ENCODE measurements around the gene ASB6.
"Not testable (repeated sequence)": the region's sequence is repeated elsewhere in the genome, so short reads cannot be mapped to it uniquely, and the experiment has no call there.

The ASB6 gene

DNA sequence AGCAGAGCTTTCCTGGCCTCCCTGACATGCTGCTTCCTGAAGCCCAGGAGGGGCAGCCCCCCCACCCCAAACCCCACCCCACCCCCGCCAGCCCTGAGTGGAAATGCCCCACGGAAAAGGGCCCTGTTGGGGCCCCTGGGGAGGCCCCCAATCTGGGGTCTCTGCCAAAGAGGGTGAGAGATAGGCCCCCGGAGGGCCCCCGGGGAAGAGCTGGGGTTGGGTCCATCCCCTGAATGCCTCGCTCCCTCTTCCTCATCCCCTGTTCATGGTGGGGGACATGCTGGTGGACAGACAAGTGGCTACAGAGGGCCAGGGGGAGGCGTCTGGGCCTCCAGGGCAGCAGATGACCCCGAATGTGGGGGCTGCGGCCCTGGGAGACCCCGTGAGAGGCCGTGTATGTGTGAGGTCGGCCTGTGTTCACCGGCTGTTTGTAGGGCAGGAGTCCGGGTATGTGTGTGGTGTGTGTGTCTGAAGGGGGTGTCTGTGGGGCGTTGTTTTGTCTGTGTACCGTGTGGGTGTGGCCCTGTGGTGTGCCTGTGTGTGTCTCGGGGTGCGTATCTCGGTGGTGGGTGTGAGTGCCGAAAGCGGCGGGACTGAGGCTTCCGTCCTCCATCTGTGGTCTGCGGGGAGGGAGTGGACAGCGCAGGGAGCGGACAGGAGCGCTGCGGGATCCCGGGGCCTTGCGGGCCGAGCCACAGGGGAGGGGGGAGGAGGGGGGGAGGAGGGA is 32.3 kb downstream of the ASB6 start:
- peak; percentile 71 for DNase-seq (ENCODE audit: low read depth, low spot score)

DNA sequence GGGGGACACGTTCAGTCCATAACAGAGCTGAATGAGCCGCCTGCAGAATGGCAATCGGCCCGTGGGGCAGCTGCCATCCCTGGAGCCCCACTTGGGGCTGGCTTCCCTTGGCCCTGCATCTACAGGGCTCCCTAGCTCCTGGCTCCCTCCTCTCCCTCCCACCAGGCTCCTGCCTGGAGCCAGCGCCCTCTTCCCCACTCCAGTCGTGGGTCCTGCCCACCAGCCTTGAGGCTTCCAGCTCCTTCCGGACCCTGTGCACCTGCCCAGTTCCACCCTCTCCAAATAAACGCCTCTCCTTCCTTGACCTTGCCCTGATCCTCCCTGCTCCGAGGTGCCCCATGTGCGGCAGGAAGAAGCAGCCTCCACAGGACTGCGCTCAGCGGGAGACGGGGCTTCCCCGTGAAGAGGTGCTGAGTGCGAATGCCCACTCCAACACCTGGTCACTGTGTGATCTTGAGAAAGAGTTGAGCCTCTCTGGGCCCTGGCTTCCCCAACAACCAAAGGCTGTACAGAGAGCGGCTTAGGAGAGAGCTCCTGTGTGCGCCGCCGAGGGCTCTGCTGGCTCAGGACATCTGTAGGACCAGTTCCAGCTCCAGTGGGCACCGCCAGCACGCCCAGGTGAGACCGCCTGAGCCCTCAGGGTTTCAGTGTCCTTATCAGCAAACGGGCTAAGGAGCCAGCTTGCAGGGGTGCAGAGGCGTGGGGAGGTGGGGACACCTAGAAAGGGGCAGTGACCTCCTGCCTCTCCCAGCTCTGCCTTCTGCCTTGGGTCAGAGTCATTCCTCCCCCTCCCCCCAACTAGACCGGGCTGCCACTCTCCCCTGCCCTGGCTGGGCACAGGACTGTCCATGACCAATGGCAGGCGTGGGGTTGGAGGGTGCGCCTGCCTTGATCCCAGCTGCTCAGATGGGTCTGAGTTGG is 33.1 kb downstream of the ASB6 start:
- no peak for DNase-seq (ENCODE audit: low read depth, low spot score)

DNA sequence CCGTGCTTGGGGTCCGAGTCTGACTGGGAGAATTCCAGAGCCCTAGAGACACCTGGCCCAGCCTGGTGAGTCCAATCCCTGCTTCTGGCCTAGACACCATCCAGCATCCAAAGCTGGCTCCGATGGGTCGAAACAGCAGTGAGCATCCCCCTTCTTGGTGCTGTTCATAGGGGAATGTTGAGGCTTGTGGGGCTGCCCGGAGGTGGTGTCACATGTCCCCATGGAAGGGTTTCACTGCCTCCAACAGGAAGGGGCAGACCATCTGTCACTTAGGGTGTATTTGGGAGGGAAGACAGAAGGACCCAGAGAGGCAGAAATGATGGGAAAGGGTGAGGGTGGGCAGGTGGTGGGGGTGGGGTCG is 34.9 kb downstream of the ASB6 start:
- no peak for DNase-seq (ENCODE audit: low read depth, low spot score)

DNA sequence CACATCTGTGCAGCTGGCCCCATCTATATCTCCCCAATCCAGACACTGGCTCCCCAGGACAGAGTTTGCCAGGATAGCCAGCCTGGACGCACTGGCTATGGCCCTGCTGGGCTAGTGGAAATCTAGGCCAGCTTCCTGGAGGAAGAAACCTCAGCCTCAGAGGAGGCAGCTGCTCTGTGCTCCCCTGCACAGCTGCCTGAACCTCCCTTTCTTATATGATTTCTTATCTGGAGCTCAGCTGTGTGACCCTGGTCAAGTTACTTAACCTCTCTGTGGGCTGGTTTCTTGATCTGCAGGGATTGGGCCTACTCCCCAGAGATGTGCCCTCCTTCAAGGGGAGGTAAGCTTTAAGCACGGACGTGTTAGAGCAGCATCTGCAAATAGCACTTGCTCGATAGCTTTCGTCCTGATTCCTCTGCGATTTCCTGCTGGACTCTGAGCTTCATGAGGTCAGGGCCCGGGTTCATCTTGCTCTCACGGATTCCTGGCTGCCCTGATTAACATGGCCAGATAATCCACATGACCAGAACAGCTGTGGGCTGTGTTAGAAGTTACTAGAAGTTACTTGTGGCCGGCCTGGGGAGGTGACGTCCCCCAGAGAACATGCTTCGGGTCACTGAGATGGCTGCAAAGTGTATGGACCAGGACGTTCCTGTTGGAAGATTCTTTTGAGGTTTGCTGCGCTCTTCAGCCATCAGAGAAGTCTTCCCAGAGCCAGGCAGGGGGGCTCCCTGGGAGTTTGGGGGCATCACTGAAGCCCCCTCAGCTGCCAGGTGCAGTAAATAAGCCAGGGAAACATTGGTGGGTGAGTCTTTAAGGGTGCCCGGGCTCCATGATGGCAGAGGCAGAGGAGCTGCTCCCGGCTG is 35.6 kb downstream of the ASB6 start:
- DNase-seq (ENCODE audit: low read depth, low spot score), result no peak

DNA sequence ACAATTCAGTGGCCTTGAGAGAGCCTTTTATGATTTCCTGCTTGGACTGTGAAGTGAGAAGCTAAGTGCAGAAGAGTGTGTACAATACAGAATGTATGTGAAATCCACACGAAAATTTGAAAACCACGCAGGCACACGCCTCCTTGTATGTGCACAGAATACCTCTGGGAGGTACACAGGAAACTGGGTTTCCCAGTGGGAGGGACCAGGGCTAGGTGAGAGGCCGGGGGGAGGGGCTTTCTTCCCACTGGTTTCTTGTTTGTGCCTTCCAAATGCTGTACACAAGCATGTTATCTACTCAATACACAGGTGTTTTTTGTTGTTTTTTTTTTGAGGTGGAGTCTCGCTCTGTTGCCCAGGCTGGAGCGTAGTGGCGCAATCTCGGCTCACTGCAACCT is 37.2 kb downstream of the ASB6 start:
- DNase-seq (ENCODE audit: low read depth, low spot score), result no peak

DNA sequence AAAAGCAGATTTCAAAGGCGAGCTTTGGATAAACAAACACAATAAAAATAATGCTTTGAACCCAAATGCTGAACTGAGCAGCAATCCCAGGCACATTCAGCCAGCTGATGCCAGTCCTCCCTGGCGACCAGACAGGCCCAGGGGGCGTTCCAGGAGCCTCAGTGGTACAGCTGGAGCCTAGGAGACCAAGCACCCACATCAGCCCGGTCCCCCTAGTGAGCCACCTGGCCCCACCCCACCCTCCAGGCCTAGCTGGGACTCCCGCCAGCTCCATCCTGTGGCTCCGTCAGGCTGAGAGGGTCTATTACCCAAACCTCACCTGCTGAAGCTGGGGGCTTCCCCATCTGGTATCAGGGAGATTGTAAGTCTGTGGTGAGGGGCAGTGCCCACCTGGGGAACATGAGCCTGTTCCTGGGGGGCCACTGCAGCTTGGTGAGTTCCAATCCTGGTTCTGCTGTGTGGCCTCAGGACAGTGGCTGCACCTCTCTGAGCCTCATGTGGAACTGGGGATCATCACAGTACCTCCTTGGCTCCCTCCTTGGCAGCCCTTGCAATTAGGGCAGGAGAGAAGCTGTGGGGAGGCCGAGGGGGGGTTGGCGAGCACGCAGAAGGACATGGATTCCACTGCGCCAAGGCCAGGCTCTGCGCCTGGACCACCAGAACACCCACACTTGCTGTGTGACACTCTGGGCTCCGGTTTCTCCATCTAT is 37.7 kb downstream of the ASB6 start:
- DNase-seq (ENCODE audit: low read depth, low spot score), result no peak

DNA sequence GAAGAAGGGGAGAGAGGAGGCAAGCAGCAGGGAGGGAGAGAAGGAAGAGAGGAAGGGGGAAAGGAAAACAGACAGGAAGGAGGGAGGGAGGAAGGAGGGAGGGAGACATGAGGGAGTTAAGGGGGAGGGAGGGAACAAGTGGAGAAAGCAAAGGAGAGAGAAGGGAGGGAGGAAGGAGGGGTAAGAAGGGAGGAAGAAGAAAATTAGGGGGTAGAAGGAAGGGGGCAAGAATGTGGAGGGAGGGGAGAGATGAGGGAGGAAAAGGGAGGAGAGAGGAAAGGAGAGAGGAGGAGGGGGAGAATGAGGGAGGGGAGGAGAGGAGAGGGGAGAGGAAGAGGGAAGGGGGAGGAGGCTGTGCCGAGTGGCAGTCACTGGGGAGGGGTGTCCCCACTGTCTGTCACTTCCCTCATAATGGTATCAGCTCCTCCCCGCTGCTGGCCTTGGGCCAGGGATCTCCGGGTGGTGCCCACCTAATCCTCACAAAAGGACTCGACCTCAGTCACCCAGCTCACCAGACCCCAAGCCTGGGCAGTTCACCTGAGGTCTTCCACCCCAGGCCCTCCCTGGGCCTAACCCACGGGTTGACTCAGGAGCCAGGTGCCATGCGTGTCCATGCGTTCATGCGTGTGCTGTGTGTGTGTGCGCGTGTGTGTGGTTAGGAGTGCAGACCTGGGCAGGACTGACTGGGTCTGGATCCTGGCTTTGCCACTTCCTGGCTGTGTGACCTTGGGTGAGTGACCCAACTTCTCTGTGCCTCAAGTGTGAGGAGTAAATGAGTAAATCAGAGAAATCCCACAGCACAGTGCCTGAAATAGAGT is 39.1 kb downstream of the ASB6 start:
- DNase-seq (ENCODE audit: low read depth, low spot score), result no peak

DNA sequence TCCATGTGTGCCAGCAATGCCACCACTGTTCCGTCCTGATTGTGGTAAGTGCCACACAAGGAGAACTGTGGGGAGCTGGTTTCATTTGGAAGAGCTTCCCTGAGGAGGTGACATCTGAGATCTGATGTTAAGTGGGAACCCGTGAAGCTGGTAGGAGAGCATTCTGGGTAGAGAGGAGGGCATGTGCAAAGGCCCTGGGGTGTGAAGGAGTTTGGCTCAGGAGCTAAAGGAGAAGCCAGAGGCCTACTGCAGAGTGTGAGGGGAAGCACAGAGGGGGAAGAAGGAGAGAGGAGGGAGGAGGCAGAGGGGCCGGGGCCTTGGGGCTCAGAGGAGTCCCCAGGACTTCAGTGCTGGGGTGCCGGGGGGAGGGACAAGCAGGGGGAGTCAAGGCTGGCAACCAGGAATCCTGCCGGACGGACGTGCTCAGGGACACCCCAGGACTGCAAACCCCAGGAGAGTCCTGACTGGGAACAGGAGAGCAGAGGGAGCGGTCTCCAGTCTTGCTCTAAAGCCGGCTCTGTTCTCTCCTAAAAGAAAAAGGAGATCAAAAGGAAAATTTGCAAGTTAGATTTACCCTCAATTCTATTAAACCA is 40.8 kb downstream of the ASB6 start:
- no peak for DNase-seq (ENCODE audit: low read depth, low spot score)

DNA sequence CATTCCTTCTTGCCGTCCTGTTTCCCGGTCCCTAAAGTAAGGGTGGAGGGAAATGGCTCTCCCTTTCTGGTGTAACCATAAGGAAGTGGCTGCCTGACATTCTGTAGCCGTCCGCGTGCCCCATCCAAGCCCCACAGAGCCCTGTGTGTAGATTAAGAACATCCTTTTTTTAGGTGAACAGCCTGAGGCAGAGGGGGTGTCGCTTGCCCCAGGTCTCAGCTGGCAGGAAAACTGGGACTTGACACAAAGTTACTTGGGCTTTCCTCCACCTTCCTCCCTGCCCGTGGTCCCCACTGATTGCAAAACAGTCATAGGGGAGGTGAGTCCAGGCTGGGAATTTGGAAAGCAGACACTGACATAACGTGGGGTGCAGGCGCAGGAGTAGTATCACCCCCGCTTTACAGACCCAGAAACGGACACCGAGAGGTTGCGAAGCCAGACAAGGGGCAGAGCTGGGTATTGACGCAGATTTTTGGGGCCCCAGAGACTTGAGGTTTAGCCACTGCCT is 43.8 kb downstream of the ASB6 start:
- no peak for DNase-seq (ENCODE audit: low read depth, low spot score)

DNA sequence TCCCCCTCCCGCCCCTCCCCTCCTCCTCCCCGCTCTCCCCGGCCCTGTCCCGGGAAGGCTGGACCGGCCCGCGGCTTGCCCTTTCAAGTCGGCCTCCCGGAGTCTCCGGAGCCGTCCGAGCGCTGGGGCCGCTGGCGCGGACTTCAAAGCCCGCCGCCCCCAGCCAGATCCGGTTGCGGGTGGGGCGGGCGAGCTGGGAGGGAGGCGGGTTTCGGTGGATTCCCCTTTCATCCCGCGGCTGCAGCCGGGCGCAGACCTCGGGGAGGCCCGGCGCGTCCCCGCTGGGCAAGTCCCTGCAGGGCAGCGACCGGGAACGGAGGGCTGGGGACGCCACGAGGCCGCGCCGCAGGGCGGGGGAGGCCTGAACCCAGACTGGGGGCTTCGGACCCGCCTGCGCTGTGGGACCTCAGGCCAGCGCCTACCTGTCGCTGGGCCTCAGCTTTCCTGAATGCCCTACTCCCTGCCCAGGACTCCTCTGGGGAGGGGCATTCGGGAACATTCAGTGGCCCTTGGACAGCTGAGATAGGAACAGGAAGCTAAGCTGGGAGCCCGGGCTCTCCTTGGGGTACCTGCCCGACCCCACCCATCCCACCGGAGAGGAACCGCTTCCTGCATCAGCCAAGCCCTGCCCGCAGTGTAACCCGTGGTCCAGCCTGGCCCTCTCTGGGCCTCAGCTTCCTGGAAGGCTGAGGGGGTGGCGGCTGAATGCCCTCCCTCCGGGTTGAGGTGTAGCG is 44.4 kb downstream of the ASB6 start:
- peak; percentile 92 for DNase-seq (ENCODE audit: low read depth, low spot score)

DNA sequence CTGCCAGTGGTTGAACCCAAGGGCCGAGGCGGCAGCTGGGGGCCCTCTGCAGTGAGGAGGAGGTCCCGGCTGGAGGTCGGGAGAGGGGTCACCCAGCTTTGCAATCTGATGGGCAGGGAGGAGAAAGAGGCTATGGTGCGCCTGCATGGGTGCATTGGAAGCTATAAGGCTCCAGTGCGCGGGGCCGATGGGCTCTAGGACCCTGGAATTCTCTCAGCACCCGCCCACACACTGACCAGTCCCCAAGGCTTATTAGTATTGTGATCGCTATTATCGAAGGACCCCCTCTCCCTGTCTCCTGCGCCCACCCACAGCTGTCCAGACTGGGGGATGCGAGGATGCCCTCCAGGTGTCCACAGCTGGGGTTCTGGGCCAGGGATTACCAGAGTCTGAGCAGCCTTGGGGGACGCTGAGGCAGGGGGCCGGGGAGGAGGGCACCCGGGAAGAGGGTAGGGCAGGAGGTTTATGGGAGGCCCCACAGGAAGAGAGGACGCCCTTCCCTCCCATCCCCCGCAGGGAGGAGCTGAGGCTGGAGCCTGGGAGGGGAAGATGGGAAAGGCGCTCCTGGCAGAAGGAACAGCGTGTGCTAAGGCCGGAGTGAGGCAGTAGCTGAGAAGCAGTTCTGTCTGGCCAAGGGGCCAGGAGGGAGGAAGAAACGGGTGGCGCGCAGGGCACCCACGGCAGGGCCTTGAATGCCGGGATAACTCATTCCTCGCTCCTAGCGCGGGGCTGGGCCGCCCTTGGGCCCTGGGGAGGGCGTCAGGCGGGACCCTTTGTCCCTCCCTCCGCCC is 45.2 kb downstream of the ASB6 start:
- peak; percentile 82 for DNase-seq (ENCODE audit: low read depth, low spot score)

DNA sequence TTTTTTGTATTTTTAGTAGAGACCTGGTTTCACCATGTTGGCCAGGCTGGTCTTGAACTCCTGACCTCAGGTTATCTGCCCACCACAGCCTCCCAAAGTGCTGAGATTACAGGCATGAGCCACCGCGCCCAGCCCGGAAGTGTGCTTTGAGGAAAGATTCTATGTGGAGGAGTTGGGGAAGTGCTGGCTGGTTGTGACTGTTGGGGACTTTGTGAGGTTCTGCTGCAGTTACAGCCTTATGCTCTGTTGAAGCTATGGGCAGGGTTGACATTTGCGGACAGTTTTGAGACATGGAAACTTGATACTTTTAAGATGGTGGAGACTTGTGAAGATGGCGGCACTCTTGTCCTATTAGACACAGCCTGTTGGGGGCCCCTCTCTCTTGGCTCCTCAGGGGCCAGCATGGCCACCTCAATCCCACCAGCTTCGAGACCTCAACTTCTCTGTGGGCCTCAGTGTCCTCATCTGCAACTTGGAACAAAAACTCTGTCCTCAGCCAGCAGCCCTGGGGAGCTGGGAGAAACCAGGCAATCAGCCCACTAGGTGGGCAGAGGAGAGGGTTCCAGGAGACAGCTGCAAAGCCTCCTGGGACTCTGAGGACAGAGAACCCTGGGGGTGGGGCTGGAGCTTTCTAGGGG is 45.9 kb downstream of the ASB6 start:
- DNase-seq (ENCODE audit: low read depth, low spot score), result no peak

DNA sequence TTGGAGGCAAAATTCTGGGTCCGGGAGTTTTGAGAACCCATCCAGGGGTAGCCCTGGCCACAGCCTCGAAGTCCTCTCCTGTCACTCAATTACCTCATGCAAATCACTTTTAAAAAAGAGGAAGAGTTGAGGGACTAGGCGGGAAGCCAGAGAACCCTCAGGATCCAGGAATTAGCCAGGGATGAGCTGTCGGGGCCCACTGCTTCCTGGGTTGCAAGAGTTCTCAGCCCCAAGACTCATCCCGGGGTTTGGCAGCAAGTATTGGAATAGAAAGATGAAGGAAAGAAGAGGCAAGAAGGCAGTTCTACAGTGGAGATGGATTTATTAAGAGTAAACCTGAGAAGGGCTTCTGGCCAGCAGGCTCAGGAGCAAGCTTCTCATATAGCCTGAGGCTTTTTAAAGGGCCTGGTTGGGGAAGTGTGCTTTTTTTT is 46.6 kb downstream of the ASB6 start:
- DNase-seq (ENCODE audit: low read depth, low spot score), result no peak

DNA sequence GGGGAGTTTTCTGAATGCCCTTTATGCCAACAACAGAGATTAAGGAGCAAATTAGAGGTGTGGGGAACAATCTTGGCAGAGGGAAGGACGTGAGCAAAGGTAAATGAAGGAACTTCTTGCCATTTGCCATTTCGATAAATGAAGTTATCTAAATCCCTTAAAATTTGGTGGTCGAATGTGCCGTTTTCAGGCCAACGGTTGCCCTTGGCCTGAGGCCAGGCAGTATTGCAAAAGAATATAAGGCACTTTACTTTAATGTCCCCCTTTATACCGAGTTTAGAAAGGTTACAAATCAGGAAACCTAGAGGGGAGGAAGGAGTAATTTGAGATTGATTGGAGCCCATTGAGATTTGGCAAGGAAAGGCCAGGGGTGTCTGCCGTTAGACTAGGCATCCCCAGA is 47.3 kb downstream of the ASB6 start:
- DNase-seq (ENCODE audit: low read depth, low spot score), result no peak

DNA sequence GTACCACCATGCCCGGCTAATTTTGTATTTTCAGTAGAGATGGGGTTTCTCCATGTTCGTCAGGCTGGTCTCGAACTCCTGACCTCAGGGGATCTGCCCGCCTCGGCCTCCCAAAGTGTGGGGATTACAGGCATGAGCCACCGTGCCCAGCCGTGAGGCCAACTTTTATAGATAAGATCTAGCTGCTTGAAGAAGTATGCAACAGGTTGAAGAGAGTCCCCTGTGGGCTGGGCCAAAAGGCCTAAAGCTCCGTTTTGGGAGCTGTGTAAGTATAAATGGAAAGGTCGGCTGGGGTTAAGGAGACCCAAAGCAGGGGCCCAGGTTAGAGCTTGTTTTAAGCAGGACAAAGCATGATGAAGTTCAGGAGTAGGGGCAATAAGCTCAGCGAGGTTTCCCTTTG is 49.2 kb downstream of the ASB6 start:
- not testable (repeated sequence) for DNase-seq (ENCODE audit: low read depth, low spot score)

DNA sequence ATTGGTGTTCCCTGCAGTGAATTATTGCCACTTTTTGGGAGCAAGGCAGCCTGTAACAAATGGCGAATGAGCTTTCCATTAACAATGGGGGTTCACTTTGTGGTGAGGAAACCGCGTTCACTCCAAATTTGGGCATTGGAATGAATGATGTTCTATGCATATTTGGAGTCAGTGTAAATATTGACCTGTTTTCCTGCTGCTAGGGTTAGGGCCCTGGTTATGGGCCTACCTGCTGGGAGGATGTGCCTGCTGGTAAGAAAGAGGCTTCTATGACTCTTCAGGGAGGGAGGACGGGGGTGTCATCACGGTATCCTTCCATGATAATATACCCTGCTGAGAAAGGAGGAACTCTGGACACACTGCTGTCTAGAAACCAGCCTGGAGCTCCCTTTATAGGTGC is 50.0 kb downstream of the ASB6 start:
- no peak for DNase-seq (ENCODE audit: low read depth, low spot score)

DNA sequence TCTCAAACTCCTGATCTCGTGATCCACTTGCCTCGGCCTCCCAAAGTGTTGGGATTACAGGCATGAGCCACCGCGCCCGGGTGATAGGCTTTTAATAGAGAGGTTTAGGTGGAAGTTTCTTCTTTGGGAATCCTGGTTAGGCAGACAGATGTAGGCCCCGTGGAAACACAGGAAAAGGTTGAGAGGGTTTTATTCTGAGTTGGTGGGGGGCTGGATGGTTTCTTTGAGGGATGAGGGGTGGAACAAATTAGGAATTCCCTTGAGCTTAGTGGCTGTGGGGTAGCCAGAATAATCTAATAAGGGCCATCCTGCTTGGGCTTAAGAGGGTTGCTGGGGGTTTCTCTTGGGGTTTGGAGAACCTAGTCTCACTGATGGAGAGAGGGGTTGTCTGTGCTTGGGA is 51.5 kb downstream of the ASB6 start:
- no peak for DNase-seq (ENCODE audit: low read depth, low spot score)
